ELR (cell line): ENCODE data around the gene TGIF1.
A peak's percentile ranks its signal among the peaks of the same experiment; 100 is the strongest.
"Not testable (repeated sequence)": the region's sequence is repeated elsewhere in the genome, so short reads cannot be mapped to it uniquely, and the experiment has no call there.

ENCODE experiments used
- DNase-seq: peaks from one replicate; pipeline ENCODE4 v3.0.0-alpha.2; 2015; ENCODE audit warnings: low read depth

Gene TGIF1

GRCh38 chr18:3455907-3456685 is 6.1 kb downstream of the TGIF1 start:
- DNase-seq = peak; percentile 67

GRCh38 chr18:3456686-3457069 is 6.7 kb downstream of the TGIF1 start:
- no peak for DNase-seq

DNA sequence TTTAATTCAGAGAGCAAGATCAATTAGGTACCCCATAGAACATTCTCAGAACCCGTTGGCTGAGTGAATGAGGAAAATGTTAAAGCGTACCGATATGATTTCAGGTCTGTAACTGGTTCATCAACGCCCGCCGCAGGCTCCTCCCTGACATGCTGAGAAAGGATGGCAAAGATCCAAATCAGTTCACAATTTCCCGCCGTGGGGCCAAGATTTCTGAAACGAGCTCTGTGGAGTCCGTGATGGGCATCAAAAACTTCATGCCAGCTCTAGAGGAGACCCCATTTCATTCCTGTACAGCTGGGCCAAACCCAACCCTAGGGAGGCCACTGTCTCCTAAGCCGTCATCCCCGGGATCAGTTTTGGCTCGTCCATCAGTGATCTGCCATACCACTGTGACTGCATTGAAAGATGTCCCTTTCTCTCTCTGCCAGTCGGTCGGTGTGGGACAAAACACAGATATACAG is 7.3 kb downstream of the TGIF1 start:
- no peak for DNase-seq

DNA sequence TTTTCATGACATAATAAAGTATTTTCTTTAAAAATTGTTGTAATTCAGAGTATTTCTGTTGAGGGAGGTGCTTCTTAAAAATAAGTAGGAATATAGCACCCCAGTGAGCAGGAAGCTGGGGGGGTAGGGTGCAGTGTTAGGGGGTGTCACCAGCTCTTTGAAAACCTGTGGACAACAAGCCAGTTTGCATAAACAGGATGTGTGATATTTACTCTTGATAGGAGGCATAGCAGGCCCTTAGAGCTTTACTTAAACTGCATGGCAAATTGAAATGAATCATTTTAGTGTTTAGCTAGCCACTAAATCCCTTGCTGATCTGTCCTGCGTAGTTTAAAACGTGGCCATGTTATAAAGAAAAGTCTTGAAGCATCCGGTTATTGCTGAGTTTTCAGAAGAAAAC is 8.4 kb downstream of the TGIF1 start:
- DNase-seq = peak; percentile 48

DNA sequence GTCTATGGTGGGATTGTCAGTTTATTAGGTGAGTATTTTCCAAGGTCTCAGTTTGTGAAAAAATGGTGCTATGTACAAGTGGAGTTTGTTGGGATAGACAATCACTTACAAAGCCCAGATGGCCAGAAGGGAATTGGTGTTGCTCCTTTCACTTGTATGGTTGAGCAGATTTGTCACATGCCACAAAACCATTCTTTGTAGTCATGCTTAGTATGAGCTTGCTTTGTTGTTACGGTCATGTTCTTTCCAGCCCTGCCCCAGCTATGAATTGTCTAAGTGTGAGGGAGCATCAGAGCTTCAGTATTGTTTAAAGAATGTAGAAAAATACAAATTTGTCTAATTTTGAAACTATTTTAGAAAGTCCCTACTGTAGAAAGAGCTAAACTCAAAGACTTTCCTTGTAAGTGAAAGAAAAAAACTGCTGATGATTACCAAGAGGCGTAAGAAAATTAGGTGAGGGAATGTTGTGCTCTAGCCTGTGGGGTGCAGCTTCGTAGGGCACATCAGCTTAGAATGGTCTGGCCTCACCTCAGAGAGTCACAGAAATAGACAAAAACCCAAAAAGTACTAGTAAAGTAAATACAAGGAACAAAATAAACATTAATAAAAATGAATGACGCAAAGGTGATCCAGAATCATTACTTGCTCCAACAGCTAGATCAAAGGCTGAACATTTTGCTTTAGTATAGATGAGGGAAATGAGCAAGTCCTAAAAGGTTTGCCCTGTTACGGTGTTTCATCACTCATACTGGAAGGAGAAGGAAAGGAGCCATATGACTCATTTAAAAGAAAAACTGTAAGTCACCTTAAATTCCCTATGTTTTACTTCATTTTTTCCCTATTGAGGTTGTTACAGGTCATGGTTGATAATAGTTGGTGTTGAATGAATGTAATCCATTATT is 9.2 kb downstream of the TGIF1 start:
- DNase-seq = peak; percentile 87

GRCh38 chr18:3460823-3461398 is 10.9 kb downstream of the TGIF1 start:
- DNase-seq = no peak

GRCh38 chr18:3461704-3462103 is 11.7 kb downstream of the TGIF1 start:
- DNase-seq = no peak

- DNase-seq = peak; percentile 29
These were observed 13.1 kb downstream of the TGIF1 start for GRCh38 chr18:3463051-3463450.

- DNase-seq = peak; percentile 91
These were observed 16.1 kb downstream of the TGIF1 start for GRCh38 chr18:3466045-3466444.

GRCh38 chr18:3466872-3467271 is 16.9 kb downstream of the TGIF1 start:
- no peak for DNase-seq

- no peak for DNase-seq
These were observed 18.2 kb downstream of the TGIF1 start for GRCh38 chr18:3468066-3468705.

DNA sequence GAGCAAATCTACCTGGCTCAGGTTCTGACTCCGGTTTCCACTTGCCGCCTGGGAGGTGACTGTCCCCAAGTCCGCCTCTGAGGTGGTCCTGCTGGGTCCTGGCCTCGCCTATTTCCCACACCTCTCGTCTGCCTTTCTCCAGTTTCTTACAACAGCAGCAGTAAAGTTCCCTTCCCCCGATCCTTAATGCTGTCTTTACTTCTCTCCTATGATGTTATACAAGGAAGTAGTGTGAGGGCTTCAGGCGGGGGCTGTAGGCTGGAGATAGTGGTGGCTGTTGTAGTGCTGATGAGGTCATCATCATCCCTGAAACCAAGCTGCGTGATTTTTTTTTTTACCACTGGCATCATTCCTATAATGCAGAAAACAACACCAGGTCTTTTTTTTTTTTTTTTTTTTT is 18.9 kb downstream of the TGIF1 start:
- no peak for DNase-seq

DNA sequence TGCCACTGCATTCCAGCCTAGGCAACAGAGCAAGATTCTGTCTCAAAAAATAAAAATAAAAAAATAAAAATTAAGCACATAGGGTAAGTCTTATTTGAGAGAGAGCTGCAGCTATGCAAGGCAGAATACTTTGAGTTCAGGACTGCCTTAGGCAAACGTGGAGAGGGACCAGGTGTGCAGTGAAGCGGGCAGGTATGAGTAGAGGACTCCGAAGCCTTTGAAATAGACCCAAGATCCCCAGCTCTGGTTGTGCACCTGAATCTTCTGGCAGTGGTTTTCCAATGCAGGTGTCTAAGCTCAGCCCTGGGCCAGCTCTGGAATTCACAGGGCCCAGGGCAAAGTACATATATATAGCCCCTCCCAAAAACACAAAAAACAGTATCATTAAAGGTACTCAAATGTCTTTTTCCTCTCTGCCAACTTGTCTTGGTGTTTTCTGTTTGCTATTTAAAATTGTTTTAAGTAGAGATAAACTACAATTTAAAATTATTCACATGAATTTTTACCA is 21.2 kb downstream of the TGIF1 start:
- no peak for DNase-seq

DNA sequence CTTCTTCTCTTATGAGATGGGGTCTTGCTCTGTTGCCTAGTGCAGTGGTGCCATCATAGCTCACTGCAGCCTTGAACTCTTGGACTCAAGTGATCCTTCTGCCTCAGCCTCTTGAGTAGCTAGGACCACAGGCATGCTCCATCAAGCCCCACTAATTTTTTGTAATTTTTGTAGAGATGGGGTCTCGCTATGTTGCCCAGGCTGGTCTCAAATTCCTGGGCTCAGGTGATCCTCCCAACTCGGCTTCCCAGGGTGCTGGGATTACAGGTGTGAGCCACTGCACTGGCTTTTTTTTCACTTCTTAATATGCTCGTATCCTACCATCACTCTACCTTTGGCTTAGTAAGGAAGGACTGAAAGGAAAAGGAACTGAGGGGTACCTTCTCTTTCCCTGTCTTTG is 22.1 kb downstream of the TGIF1 start:
- not testable (repeated sequence) for DNase-seq

- no peak for DNase-seq
These were observed 22.9 kb downstream of the TGIF1 start for GRCh38 chr18:3472681-3473544.

- peak; percentile 20 for DNase-seq
These were observed 28.4 kb downstream of the TGIF1 start for GRCh38 chr18:3478262-3478978.

DNA sequence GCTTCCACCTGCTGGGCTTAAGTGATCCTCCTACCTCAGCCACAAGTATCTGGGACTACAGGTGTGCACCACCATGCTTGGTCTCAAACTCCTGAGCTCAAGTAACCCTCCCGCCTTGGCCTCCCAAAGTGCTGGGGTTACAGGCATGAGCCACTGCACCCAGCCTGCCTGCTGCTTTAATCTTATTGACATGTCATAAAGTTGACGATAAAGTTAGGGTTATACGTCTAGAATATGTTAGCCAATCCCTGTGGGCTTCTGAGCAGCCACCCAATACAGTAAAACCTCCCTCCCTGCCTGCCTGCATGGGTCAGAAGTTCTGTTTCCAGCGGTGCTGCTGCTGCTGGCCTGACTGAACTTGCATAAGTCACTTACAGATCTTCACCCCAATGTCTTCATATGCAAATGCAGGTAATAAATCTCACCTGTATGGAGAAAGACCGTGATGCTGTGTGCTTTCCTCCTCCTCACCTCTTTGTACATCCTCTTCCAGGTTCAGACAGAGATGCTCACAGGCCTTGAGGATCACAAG is 30.1 kb downstream of the TGIF1 start:
- no peak for DNase-seq

- DNase-seq = no peak
These were observed 31.0 kb downstream of the TGIF1 start for GRCh38 chr18:3480827-3481573.

GRCh38 chr18:3481696-3482210 is 31.8 kb downstream of the TGIF1 start:
- DNase-seq = peak; percentile 58
